H9 (cell line): Measurements from ENCODE around the gene CENPH. TPM values are rescaled to one million over a fixed set of nuclear protein-coding genes. Genes with fewer than 3 reads are reported as not detected.

Source experiments
- DNase-seq: peaks from one replicate; pipeline ENCODE4 v3.0.0-alpha.2; 2017
- H2AFZ ChIP-seq: one replicate; pipeline ENCODE4 v1.6.1; 2013; ENCODE audit warnings: mild to moderate bottlenecking, low read length, control low read depth, moderate library complexity
- H2AK5ac ChIP-seq: 2 replicates; pipeline ENCODE4 v1.6.1; 2013; ENCODE audit warnings: low read length, control low read depth, mixed read lengths; ENCODE audit not compliant: insufficient read length
- H2BK120ac ChIP-seq: one replicate; pipeline ENCODE4 v1.6.1; 2013; ENCODE audit warnings: low read depth, mild to moderate bottlenecking, low read length, control low read depth, inconsistent platforms; ENCODE audit not compliant: poor library complexity, severe bottlenecking
- H2BK12ac ChIP-seq: 2 replicates; pipeline ENCODE4 v1.6.1; 2013; ENCODE audit warnings: low read length, control low read depth, mixed read lengths, low read depth; ENCODE audit not compliant: insufficient read length
- H2BK15ac ChIP-seq: 2 replicates; pipeline ENCODE4 v1.6.1; 2013; ENCODE audit warnings: low read depth, low read length, control low read depth
- H2BK20ac ChIP-seq: one replicate; pipeline ENCODE4 v1.6.1; 2013; ENCODE audit warnings: low read depth, mild to moderate bottlenecking, low read length, control low read depth, inconsistent platforms; ENCODE audit not compliant: poor library complexity, severe bottlenecking
- H2BK5ac ChIP-seq: 2 replicates; pipeline ENCODE4 v1.6.1; 2013; ENCODE audit warnings: low read length, control low read depth, mixed read lengths; ENCODE audit not compliant: insufficient read length
- H3K14ac ChIP-seq: 2 replicates; pipeline ENCODE4 v1.6.1; 2013; ENCODE audit warnings: low read length, control low read depth; ENCODE audit not compliant: insufficient read depth
- H3K18ac ChIP-seq: 2 replicates; pipeline ENCODE4 v1.6.1; 2013; ENCODE audit warnings: low read depth, mild to moderate bottlenecking, mixed read lengths, low read length, control low read depth; ENCODE audit not compliant: insufficient read length
- H3K23ac ChIP-seq: 2 replicates; pipeline ENCODE4 v1.6.1; 2013; ENCODE audit warnings: low read length, control low read depth, mixed read lengths, low read depth; ENCODE audit not compliant: insufficient read length
- H3K23me2 ChIP-seq: 2 replicates; pipeline ENCODE4 v1.6.1; 2013; ENCODE audit warnings: low read depth, mild to moderate bottlenecking, mixed read lengths, low read length, control low read depth; ENCODE audit not compliant: insufficient read length, poor library complexity, severe bottlenecking
- H3K27ac ChIP-seq: 2 replicates; pipeline ENCODE4 v1.5.1; 2013; ENCODE audit warnings: low read length, control low read depth, mixed read lengths, low read depth; ENCODE audit not compliant: insufficient read length
- H3K27me3 ChIP-seq: 2 replicates; pipeline ENCODE4 v1.6.1; 2013; ENCODE audit warnings: low read length, control low read depth, inconsistent platforms; ENCODE audit not compliant: insufficient read depth
- H3K4ac ChIP-seq: 2 replicates; pipeline ENCODE4 v1.6.1; 2013; ENCODE audit warnings: low read depth, mild to moderate bottlenecking, control low read depth, inconsistent platforms, low read length, moderate library complexity
- H3K4me1 ChIP-seq: 2 replicates; pipeline ENCODE4 v1.6.1; 2013; ENCODE audit warnings: low read length, control low read depth, inconsistent platforms; ENCODE audit not compliant: insufficient read depth
- H3K4me2 ChIP-seq: 2 replicates; pipeline ENCODE4 v1.6.1; 2013; ENCODE audit warnings: low read length, control low read depth, mixed read lengths; ENCODE audit not compliant: insufficient read length, insufficient read depth
- H3K56ac ChIP-seq: 2 replicates; pipeline ENCODE4 v1.6.1; 2013; ENCODE audit warnings: low read depth, mild to moderate bottlenecking, mixed read lengths, low read length, control low read depth; ENCODE audit not compliant: insufficient read length
- H3K79me1 ChIP-seq: 2 replicates; pipeline ENCODE4 v1.6.1; 2013; ENCODE audit warnings: low read depth, mild to moderate bottlenecking, moderate library complexity, low read length, control low read depth, inconsistent platforms; ENCODE audit not compliant: insufficient read depth, poor library complexity, severe bottlenecking
- H3K79me2 ChIP-seq: 2 replicates; pipeline ENCODE4 v1.6.1; 2013; ENCODE audit warnings: low read length, control low read depth, inconsistent platforms; ENCODE audit not compliant: insufficient read depth
- H3K9ac ChIP-seq: 2 replicates; pipeline ENCODE4 v1.6.1; 2013; ENCODE audit warnings: low read length, control low read depth, mixed read lengths; ENCODE audit not compliant: insufficient read length; ENCODE audit errors: extremely low read depth
- H3K9me3 ChIP-seq: one replicate; pipeline ENCODE4 v1.6.1; 2013; ENCODE audit warnings: low read depth, low read length, inconsistent platforms; ENCODE audit not compliant: control insufficient read depth
- H3T11ph ChIP-seq: one replicate; pipeline ENCODE4 v1.6.1; 2013; ENCODE audit warnings: mild to moderate bottlenecking, low read length, control low read depth, inconsistent platforms
- H4K20me1 ChIP-seq: one replicate; pipeline ENCODE4 v1.6.1; 2013; ENCODE audit not compliant: control insufficient read depth, insufficient read length, insufficient read depth
- H4K5ac ChIP-seq: 2 replicates; pipeline ENCODE4 v1.6.1; 2013; ENCODE audit warnings: low read depth, mild to moderate bottlenecking, mixed read lengths, low read length, control low read depth; ENCODE audit not compliant: insufficient read length
- H4K8ac ChIP-seq: replicated peaks from 2 replicates; pipeline ENCODE4 v1.6.1; 2013; ENCODE audit warnings: low read length, control low read depth, mixed read lengths, low read depth; ENCODE audit not compliant: insufficient read length
- H4K91ac ChIP-seq: 2 replicates; pipeline ENCODE4 v1.6.1; 2013; ENCODE audit warnings: low read depth, mild to moderate bottlenecking, moderate library complexity, mixed read lengths, low read length, control low read depth; ENCODE audit not compliant: insufficient read length
- H3K27ac Mint-ChIP-seq, 3 experiments: 2 replicates in 2 of 3; 3 replicates in 1 of 3; pipeline ENCODE4 v1.8.0; 2020 to 2021; ENCODE audit warnings: mixed read lengths in 3 of 3, mild to moderate bottlenecking in 1 of 3, moderate library complexity in 1 of 3
- H3K27me3 Mint-ChIP-seq: 2 replicates; pipeline ENCODE4 v1.8.0; 2021; ENCODE audit warnings: low read depth, mild to moderate bottlenecking, moderate library complexity, mixed read lengths
- H3K36me3 Mint-ChIP-seq, 3 experiments: 2 replicates in 2 of 3; 3 replicates in 1 of 3; pipeline ENCODE4 v1.8.0; 2020 to 2021; ENCODE audit warnings: low read depth in 3 of 3, mixed read lengths in 3 of 3; ENCODE audit not compliant: insufficient read depth in 1 of 3
- H3K4me1 Mint-ChIP-seq, 2 experiments: 2 replicates each; pipeline ENCODE4 v1.8.0; 2020; ENCODE audit warnings: mixed read lengths in 2 of 2
- H3K4me3 Mint-ChIP-seq, 2 experiments: 2 replicates in 1 of 2; 3 replicates in 1 of 2; pipeline ENCODE4 v1.8.0; 2020 to 2021; ENCODE audit warnings: mild to moderate bottlenecking in 2 of 2, mixed read lengths in 2 of 2, moderate library complexity in 1 of 2
- H3K9me3 Mint-ChIP-seq, 2 experiments: 2 replicates in 1 of 2; 3 replicates in 1 of 2; pipeline ENCODE4 v1.8.0; 2020; ENCODE audit warnings: mild to moderate bottlenecking in 2 of 2, mixed read lengths in 2 of 2, moderate library complexity in 1 of 2
- WGBS: extraction: QIAGEN DNeasy Blood & Tissue Kit; methylation state at CpG from one replicate; pipeline ENCODE4 v1.1.7; 2013; ENCODE audit warnings: missing lambda C conversion rate, low lambda C conversion rate, mixed read lengths; ENCODE audit not compliant: insufficient read length; ENCODE audit errors: extremely low coverage; 5-methylcytosine and 5-hydroxymethylcytosine counted together
- total RNA-seq: library from RNA; stranded (reverse); gene quantifications from 2 replicates; pipeline ENCODE4 v1.2.1, GENCODE V29; 2021
- TF ChIP-seq, protein P1 (sequence below): fragments of 200-600 bp; sonication (generic); conservative IDR thresholded peaks from 3 replicates; pipeline ENCODE4 v1.8.0; 2021; ENCODE audit warnings: antibody characterized with exemption, mild to moderate bottlenecking

CENPH gene
- total RNA-seq, 1 experiment from 2014 or later = 82.8 TPM

DNA sequence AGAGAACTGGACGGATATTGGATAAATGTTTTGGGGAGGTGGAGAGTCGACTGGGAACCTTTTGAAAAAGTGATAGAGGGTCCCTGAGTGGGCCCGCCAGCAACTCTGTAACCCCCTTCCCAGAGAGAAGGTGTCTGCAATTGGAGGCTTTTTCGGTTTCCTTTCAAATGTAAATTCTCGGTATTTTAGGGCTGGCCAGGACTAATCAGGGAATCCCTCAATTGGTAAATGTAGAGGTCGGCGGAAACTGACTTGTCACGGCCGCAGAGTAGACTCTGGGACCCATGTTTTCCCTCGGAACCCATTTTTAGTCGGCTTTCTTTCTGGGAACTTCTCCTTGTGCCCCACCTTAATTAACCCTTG, 21.9 kb upstream of the CENPH start:
- Histone ChIP-seq H3K4ac (no peak overlapping the region; the same call in 1 of the 2 replicates), H3K79me1 (peaks cover 12% of the 10 kb centered on the region), H2BK5ac (no peak overlapping the region), H3K27ac (peak overlapping the region; percentile 73), H4K5ac (no peak overlapping the region), H3K4me2 (peak overlapping the region; percentile 100), H4K91ac (no peak overlapping the region), H3K56ac (no peak overlapping the region), H3K14ac (peak overlapping the region; percentile 98; the same call in 1 of the 2 replicates), H2BK20ac (no peak overlapping the region), H3K23me2 (peaks cover 4% of the 10 kb centered on the region), H3K27me3 (no peaks in the 10 kb centered on the region), H4K20me1 (no peaks in the 10 kb centered on the region), H2BK120ac (no peak overlapping the region), H2AFZ (no peak overlapping the region), H3T11ph (no peak overlapping the region), H3K9me3 (no peaks in the 10 kb centered on the region), H3K9ac (peak overlapping the region; percentile 95), H3K4me1 (no peaks in the 10 kb centered on the region), H3K79me2 (peaks cover 9% of the 10 kb centered on the region; the same call in 1 of the 2 replicates), H2BK15ac (no peak overlapping the region), H4K8ac (no peak overlapping the region), H2AK5ac (no peak overlapping the region), H2BK12ac (no peak overlapping the region), H3K18ac (peak overlapping the region; percentile 95), H3K23ac (peak overlapping the region; percentile 9)
- H3K4me1 Mint-ChIP-seq = peaks cover 27 to 33% of the 10 kb centered on the region in 2 experiments
- H3K36me3 Mint-ChIP-seq = peaks cover 46 to 52% (median 47%) of the 10 kb centered on the region in 3 experiments
- peak overlapping the region; percentile 96 to 98 for H3K4me3 Mint-ChIP-seq
- no peaks in the 10 kb centered on the region; a peak in 1 of 5 replicates for H3K9me3 Mint-ChIP-seq
- peak overlapping the region; percentile 97 to 100 (median 99) for H3K27ac Mint-ChIP-seq
- DNase-seq = peak; percentile 31
- TF ChIP-seq, protein P1, sequence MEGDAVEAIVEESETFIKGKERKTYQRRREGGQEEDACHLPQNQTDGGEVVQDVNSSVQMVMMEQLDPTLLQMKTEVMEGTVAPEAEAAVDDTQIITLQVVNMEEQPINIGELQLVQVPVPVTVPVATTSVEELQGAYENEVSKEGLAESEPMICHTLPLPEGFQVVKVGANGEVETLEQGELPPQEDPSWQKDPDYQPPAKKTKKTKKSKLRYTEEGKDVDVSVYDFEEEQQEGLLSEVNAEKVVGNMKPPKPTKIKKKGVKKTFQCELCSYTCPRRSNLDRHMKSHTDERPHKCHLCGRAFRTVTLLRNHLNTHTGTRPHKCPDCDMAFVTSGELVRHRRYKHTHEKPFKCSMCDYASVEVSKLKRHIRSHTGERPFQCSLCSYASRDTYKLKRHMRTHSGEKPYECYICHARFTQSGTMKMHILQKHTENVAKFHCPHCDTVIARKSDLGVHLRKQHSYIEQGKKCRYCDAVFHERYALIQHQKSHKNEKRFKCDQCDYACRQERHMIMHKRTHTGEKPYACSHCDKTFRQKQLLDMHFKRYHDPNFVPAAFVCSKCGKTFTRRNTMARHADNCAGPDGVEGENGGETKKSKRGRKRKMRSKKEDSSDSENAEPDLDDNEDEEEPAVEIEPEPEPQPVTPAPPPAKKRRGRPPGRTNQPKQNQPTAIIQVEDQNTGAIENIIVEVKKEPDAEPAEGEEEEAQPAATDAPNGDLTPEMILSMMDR = no peak
- no CpG with 5 or more reads among the region's 11 CpGs for WGBS
- H3K27me3 Mint-ChIP-seq = no peaks in the 10 kb centered on the region
